HG02759 (cell line): Measurements from ENCODE around the gene LRRC10B.
"Not testable (repeated sequence)": the region's sequence is repeated elsewhere in the genome, so short reads cannot be mapped to it uniquely, and the experiment has no call there.

Source experiments
- ATAC-seq: cut with Tn5 transposase; IDR thresholded peaks from one replicate; pipeline ENCODE4 v1.9.1; 2021; ENCODE audit warnings: mild to moderate bottlenecking, moderate library complexity; ENCODE audit not compliant: unreplicated experiment

Gene LRRC10B

GRCh38 chr11:61507962-61508861, at the start of gene LRRC10B:
LRRC10B (plus strand) TSS chr11:61508749; CDS start chr11:61508999, 250 bp downstream.
- ATAC-seq: peak; percentile 15

DNA sequence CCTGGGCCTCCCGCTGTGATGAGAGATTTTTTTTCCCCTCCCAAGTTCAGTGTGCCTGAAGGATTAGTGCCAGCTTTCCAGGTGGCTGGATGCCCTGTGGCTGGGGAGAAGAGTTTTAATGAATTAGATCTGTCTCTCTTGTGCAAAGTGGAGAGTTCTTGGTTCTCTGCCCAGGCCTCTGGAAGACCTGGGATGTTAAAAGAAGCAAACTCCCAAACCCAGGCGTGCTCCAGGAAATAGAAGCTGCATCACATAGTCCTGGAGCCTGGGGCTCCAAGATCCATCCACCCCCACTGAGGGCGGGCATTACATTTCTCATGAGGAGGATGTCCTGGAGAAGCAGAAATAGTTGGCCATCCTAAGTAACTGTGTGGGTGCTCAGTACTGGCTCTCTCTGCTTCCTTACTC, 48.1 kb upstream of the LRRC10B start:
- ATAC-seq: no peak

DNA sequence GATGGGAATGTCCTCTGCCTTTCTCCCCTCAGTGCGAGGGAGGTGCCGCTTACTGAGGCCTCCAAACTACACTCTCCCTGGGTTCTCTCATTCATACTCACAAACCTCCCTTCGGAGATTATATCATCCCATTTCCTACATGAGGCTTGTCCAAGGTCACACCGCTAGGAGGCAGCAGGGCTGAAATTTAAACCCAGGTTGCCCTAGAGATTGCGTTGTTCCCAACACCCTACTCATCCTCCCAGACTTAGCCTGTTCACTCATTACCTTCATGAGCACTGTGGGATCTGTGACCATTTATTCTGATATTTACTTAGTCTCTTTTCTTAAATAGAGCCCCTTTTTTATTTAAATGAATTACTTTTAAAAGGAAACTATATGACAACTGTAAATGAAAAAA, 47.6 kb upstream of the LRRC10B start:
- ATAC-seq: no peak

DNA sequence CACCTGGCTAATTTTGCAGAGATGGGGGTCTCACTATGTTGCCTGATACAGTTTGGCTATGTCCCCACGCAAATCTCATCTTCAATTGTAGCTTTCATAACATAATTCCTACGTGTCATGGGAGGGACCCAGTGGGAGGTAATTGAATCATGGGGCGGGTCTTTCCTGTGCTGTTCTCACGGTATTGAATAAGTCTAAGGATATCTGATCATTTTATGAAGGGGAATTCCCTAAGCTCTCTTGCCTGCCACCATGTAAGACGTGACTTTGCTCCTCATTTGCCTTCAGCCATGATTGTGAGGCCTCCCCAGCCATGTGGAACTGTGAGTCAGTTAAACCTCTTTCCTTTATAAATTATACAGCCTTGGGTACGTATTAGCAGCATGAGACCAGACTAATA, 40.9 kb upstream of the LRRC10B start:
- not testable (repeated sequence) for ATAC-seq

DNA sequence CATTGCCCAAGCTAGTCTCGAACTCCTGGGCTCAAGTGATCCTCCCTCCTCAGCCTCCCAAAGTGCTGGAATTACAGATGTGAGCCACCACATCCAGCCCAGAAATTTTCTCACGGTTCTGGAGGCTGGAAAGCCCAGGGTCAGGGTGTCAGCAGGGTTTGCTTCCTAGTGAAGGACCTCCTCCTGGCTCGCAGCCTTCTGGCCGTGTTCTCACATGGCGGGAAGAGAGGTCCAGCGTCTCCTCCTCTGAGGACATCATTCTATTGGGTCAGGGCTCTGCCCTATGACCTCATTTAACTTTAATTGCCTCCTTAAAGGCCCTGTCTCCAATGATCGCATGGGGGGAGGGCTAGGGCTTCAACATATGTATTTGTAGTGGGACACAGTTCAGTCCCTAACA, 40.5 kb upstream of the LRRC10B start:
- ATAC-seq: no peak

DNA sequence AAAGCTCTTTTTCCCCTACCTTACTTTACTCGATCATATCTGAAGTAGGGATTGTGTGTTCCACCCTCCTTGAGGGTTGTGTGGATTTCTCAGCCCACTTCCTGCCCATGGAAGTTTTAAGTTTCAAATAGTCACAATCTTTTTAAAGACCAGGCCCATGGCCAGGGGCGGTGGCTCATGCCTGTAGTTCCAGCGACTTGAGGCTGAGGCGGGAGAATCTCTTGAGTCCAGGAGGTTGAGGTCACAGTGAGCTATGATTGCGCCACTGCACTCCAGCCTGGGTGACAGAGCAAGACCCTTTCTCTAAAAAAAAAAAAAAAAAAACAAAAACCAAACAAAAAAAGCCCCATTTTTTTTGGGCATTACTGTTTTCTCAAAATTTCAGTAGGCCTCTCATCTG, 36.3 kb upstream of the LRRC10B start:
- no peak for ATAC-seq

DNA sequence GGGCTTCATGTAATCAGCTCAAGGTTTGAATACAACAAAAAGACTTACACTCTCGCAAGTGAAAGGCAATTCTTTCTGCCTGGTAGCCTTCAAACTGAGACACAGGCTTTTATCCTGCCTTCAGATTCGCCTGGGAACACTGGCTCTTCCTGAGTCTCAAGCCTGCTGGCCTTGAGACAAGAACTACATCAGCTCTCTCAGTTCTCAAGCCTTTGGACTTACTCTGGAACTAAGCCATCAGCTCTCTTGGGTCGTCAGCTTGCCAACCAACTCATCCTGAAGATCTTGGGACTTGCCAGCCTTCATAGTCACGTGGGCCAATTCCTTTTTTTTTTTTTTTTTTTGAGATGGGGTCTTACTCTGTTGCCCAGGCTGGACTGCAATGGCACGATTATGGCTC, 35.7 kb upstream of the LRRC10B start:
- no peak for ATAC-seq

GRCh38 chr11:61473370-61474012, 35.1 kb upstream of the LRRC10B start:
- no peak for ATAC-seq

DNA sequence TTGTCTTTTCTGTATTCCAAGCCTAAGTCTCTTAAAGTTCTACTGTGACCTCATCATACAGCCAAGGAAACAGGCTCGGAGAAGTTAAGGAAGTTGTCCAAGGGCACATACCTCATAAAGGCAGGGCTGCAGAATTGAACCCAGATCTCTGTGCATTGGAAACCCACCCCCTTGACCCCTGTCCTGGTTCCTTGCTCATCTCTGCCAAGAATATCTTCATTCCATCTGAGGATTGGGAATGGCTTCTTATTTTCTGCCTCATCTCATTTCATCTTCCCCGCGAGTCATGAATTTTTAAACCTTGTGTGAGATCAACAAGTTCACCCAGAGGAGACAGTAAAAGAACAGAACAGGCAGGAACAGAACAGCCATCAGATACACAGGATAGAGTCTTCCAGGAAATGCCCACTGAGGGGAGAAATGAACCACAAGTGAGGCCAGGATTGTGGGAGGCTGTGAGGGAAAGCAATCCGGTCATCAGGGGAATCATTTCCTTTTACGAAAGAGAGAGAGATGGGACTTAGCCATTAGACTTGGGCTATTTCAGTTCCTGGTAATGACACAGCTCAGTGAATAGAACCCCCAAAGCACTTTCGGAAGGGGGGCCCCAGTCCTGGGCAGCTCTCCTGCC, 34.4 kb upstream of the LRRC10B start:
- no peak for ATAC-seq

- no peak for ATAC-seq
Measured at GRCh38 chr11:61475433-61475832, 33.1 kb upstream of the LRRC10B start.

GRCh38 chr11:61476371-61476770, 32.2 kb upstream of the LRRC10B start:
- no peak for ATAC-seq

DNA sequence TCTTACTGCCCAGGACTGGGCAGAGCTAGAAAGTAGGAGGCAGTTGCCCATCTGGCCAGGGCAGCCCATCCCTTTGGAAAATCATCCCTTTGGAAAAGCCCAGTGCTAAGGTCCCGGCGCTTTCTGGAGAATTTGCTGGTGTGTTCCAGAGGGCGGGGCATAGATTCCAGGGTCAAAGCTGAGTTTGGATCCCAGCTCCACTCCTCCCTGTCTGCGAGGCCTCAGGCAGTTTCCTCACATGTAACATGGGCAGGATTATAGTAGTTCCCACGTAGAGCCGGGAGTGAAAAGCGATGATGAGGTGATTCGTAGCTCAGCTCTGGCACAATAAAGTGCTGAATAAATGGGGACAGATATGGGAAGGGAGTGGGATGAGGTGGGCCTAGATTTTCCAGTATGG, 31.4 kb upstream of the LRRC10B start:
- ATAC-seq: no peak

DNA sequence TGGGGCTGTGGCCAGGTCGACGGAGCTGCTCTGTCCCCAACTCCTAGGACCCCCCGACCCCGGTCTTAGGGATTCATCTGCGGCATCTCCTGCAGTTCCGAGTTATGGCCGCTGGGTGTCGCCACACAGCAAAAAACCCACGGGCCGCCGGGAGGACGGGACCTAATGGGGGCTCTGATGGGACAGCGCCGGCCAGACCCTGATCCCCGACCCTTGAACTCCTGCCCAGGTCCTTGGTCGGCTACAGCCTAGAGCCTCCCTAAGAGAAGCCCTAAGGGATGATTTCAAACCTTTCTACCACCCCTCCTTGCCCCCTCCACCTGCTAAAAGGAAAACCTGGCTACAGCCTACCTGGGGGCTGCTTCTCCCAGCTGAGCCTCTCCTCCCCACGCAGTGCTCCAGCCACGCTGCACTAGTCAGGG, 30.8 kb upstream of the LRRC10B start:
- no peak for ATAC-seq

GRCh38 chr11:61479360-61480058, 29.0 kb upstream of the LRRC10B start:
- not testable (repeated sequence) for ATAC-seq

- ATAC-seq: no peak
Measured at GRCh38 chr11:61480261-61480993, 28.1 kb upstream of the LRRC10B start.

- ATAC-seq: no peak
Measured at GRCh38 chr11:61480994-61481335, 27.6 kb upstream of the LRRC10B start.

DNA sequence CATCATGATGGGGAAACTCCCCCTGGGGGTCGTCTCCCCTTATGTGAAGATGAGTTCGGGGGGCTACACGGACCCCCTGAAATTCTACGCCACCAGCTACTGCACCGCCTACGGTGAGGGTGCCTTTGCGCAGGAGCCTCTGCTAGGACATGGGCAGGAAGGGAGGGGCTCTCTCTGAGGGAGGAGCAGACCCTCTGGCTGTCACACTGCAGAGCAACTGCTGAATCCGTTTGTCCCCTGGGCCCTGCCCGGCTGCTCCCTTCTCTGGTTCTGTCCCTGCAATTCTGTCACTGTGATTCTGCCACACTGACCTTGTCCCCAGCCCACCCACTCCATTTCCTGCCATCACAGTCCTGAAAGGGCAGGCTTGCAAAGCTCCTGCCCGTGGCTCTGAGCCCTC, 26.7 kb upstream of the LRRC10B start:
- ATAC-seq: no peak

GRCh38 chr11:61482513-61482912, 26.0 kb upstream of the LRRC10B start:
- no peak for ATAC-seq

DNA sequence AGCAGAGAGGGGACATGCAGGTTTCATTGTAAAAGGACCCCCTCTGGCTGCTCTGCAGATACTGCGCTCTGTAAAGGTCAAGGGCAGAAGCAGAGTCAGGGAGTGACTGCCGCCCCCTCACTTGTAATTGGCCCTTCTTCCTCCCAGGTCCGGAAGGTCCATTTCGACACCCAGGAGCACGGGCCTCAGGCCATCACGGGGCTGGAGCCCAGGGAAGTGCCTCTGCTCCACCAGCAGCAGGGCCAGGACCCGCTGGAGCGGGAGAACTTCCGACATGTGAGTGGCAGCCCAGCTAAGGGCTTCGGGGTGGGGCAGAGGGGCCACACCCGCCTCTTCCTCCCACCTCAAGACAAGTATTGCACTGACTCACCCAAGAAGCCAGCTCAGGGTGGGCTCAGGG, 24.0 kb upstream of the LRRC10B start:
- no peak for ATAC-seq

DNA sequence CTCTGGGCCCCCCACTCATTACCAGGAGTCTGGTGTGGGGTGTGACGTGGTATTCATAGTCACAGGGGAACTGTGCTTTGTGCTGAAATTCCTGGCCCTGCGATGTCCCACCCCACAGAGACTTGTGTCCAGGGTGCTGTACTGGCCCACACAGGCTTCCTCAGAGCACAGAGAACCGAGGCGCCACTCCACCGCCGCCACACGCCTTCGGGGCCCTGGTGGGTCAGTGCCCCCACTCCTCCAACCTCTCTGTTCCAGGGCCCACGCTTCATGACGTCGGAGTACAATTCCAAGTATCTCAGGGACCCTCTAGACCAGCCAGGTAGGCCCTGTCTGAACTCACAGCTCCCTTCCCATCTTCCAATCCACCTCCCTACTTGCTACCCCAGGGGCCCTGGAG, 23.5 kb upstream of the LRRC10B start:
- ATAC-seq: no peak
